ENCODE results near the gene USP2. TPM values are rescaled to one million over a fixed set of nuclear protein-coding genes. Genes with fewer than 3 reads are reported as not detected.
A peak's percentile ranks its signal among the peaks of the same experiment; 100 is the strongest.

Gene USP2
- total and polyA plus RNA-seq, 2 of the 8 experiments (the other 6 are each of a cell fraction or from before 2014, with no cell fraction given): 2.2 to 6.9 TPM

- Histone ChIP-seq H2BK12ac (ENCODE audit: low read depth, low read length) (no peak overlapping the region), H2AFZ (ENCODE audit: low read length) (0 out of 2 replicates have a peak overlapping the region, but pooled peaks have one; percentile 22), H3K18ac (ENCODE audit: extremely low read depth, low read length) (no peak overlapping the region; the same call in 1 of the 2 replicates), H4K20me1 (replicated peaks in 1 of 2; ENCODE audit: control insufficient read depth in 1 of 2, insufficient read depth in 2 of 2, low read length in 2 of 2) (no peaks in the 10 kb centered on the region), H3K9ac (replicated peaks in 1 of 4; ENCODE audit: extremely low read depth in 1 of 4, low read depth in 3 of 4, low read length in 3 of 4) (no peak overlapping the region), H3K4me3 (ENCODE audit: extremely low read depth in 1 of 4, insufficient read depth in 2 of 4, low read depth in 3 of 4, low read length in 4 of 4) (no peak overlapping the region), H3K36me3 (ENCODE audit: control insufficient read depth in 2 of 4, insufficient read depth in 4 of 4, low read length in 3 of 4) (peaks cover 0 to 6% (median 3%) of the 10 kb centered on the region in 4 experiments; a peak in 3 of 8 replicates), H3K27me3 (replicated peaks in 1 of 4; ENCODE audit: control insufficient read depth in 3 of 4, extremely low read depth in 1 of 4, insufficient read depth in 3 of 4, low read length in 3 of 4) (peaks cover 0 to 4% (median 2%) of the 10 kb centered on the region in 4 experiments; a peak in 3 of 7 replicates), H3K9me3 (ENCODE audit: insufficient read depth in 2 of 2, low read depth in 1 of 2, low read length in 1 of 2) (no peaks in the 10 kb centered on the region), H4K8ac (ENCODE audit: extremely low read depth, insufficient read depth, low read length) (no peak overlapping the region), H3K4me2 (ENCODE audit: insufficient read depth in 1 of 2, low read depth in 2 of 2, low read length in 2 of 2) (no peak overlapping the region; a peak in 1 of 4 replicates), H3K79me2 (ENCODE audit: control insufficient read depth in 1 of 2, insufficient read depth in 2 of 2, low read length in 2 of 2) (no peaks in the 10 kb centered on the region), H3K4ac (replicated peaks; ENCODE audit: insufficient read length, low read depth, low read length) (no peak overlapping the region), H3K23ac (ENCODE audit: insufficient read length) (no peak overlapping the region), H3K27ac (ENCODE audit: low read depth, low read length) (no peak overlapping the region), H4K91ac (replicated peaks; ENCODE audit: insufficient read length, low read length) (no peak overlapping the region), H2BK15ac (ENCODE audit: low read length) (peak overlapping the region; percentile 72; the same call in 1 of the 2 replicates), H2BK120ac (replicated peaks; ENCODE audit: low read depth, low read length) (no peak overlapping the region), H3K56ac (replicated peaks; ENCODE audit: insufficient read length, low read depth, low read length) (no peak overlapping the region), H2BK20ac (ENCODE audit: low read length) (no peak overlapping the region), H2AK5ac (ENCODE audit: low read depth, low read length) (no peak overlapping the region), H3K23me2 (ENCODE audit: low read depth, low read length) (peaks cover 2% of the 10 kb centered on the region), H3K14ac (ENCODE audit: insufficient read length) (no peak overlapping the region), H2BK5ac (ENCODE audit: low read depth, low read length) (no peak overlapping the region), H4K5ac (ENCODE audit: insufficient read length, low read depth, low read length) (no peak overlapping the region), H3K79me1 (ENCODE audit: low read depth, low read length) (no peaks in the 10 kb centered on the region), H3K4me1 (replicated peaks in 1 of 4; ENCODE audit: control insufficient read depth in 3 of 4, insufficient read depth in 4 of 4, low read length in 3 of 4) (peaks cover 1 to 3% (median 2%) of the 10 kb centered on the region in 4 experiments; a peak in 5 of 7 replicates)
- POLR2A ChIA-PET (ENCODE audit: partially characterized antibody): interaction anchor here (0.8 to 1.2 kb wide), 5 partner anchors 8 to 109 kb away, joined by 3 read pairs; no protein-coding TSS in a partner anchor
- CTCF ChIA-PET (ENCODE audit: partially characterized antibody): interaction anchor here (0.6 to 18.0 kb wide), 9 partner anchors 9 to 122 kb away, joined by 3 to 463 read pairs (median 6); partner anchors contain the start of genes C1QTNF5 and USP2
- FAIRE-seq: no peak
- DNase-seq (ENCODE audit: low read depth in 1 of 2, low spot score in 2 of 2): no peak
- WGBS, 2 experiments (ENCODE audit: extremely low coverage in 1 of 2, insufficient coverage in 1 of 2, insufficient read length in 1 of 2, insufficient replicate concordance in 2 of 2, low coverage in 1 of 2, low lambda C conversion rate in 2 of 2, missing lambda C conversion rate in 1 of 2): 50% methylated on average over 4 of the region's 4 CpGs; no CpG with 5 or more reads in 1 of the 2 experiments
- TF ChIP-seq GTF2F1 (IDR thresholded peaks at IDR 0.05; ENCODE audit: borderline replicate concordance, low read depth, low read length) (no peak), TCF12 (IDR thresholded peaks at IDR 0.05; ENCODE audit: low read depth, low read length) (no peak), CBX8 (IDR thresholded peaks at IDR 0.05; ENCODE audit: borderline replicate concordance, low read depth, low read length) (no peak), TEAD4 (IDR thresholded peaks at IDR 0.05; ENCODE audit: low read depth, low read length) (no peak), SIX5 (IDR thresholded peaks at IDR 0.05; ENCODE audit: low read depth, low read length) (no peak), NRF1 (IDR thresholded peaks at IDR 0.05; ENCODE audit: low read depth, low read length) (no peak), EGR1 (IDR thresholded peaks at IDR 0.05; ENCODE audit: borderline replicate concordance, low read depth, low read length) (no peak), KDM4A (IDR thresholded peaks at IDR 0.05; ENCODE audit: low read depth, low read length, severe bottlenecking) (no peak), BCL11A (IDR thresholded peaks at IDR 0.05; ENCODE audit: low read depth in 2 of 2, low read length in 2 of 2) (no peak), SP1 (IDR thresholded peaks at IDR 0.05; ENCODE audit: low read depth, low read length) (no peak), POU5F1 (IDR thresholded peaks at IDR 0.05; ENCODE audit: low read depth, low read length) (no peak), KDM5A (IDR thresholded peaks at IDR 0.05; ENCODE audit: low read length) (no peak), TBP (IDR thresholded peaks at IDR 0.05; ENCODE audit: low read depth, low read length) (no peak), RAD21 (IDR thresholded peaks at IDR 0.05 in 1 of 2, conservative IDR thresholded peaks at IDR 0.05 in 1 of 2; ENCODE audit: low read depth in 2 of 2, low read length in 2 of 2) (no peak)
These were observed 28.6 kb downstream of the USP2 start for GRCh38 chr11:119352857-119353260.
